Liver (tissue), 9 donors: Measurements from ENCODE around the gene COL23A1. TPM values are rescaled to one million over a fixed set of nuclear protein-coding genes. Genes with fewer than 3 reads are reported as not detected.

Experiments
- DNase-seq: peaks from one replicate; pipeline ENCODE4 v3.0.0-alpha.2; 2017; ENCODE audit warnings: low spot score
- H3K27ac ChIP-seq, 2 donors: one replicate each; pipeline ENCODE4 v1.7.0; 2013; ENCODE audit warnings: inconsistent platforms in 2 of 2, low read length in 2 of 2, control low read depth in 1 of 2, low read depth in 1 of 2, mild to moderate bottlenecking in 1 of 2
- H3K27me3 ChIP-seq, 4 donors: one replicate each; pipeline versions ENCODE4 v1.6.1 to v1.7.0; 2013; ENCODE audit warnings: low read length in 3 of 4, inconsistent platforms in 1 of 4, mild to moderate bottlenecking in 1 of 4, moderate library complexity in 1 of 4; ENCODE audit not compliant: control insufficient read depth in 4 of 4, insufficient read depth in 4 of 4
- H3K36me3 ChIP-seq, 4 donors: one replicate each; pipeline versions ENCODE4 v1.6.1 to v1.7.0; 2013; ENCODE audit warnings: low read length in 3 of 4, mild to moderate bottlenecking in 3 of 4, low read depth in 1 of 4, moderate library complexity in 1 of 4; ENCODE audit not compliant: control insufficient read depth in 4 of 4, insufficient read depth in 3 of 4
- H3K4me1 ChIP-seq, 4 donors: one replicate each; pipeline versions ENCODE4 v1.6.1 to v1.7.0; 2013; ENCODE audit warnings: low read length in 3 of 4, mild to moderate bottlenecking in 3 of 4, moderate library complexity in 1 of 4; ENCODE audit not compliant: control insufficient read depth in 4 of 4, insufficient read depth in 4 of 4
- H3K4me3 ChIP-seq, 3 donors: one replicate each; pipeline versions ENCODE4 v1.6.1 to v1.7.0; 2013; ENCODE audit warnings: low read length in 3 of 3, control low read depth in 1 of 3, low read depth in 1 of 3, mild to moderate bottlenecking in 1 of 3
- H3K9ac ChIP-seq, 2 donors: one replicate each; pipeline ENCODE4 v1.7.0; 2013; ENCODE audit warnings: low read length in 2 of 2, mild to moderate bottlenecking in 2 of 2, moderate library complexity in 2 of 2, control low read depth in 1 of 2, low read depth in 1 of 2
- H3K9me3 ChIP-seq, 4 donors: one replicate each; pipeline versions ENCODE4 v1.6.1 to v1.7.0; 2013; ENCODE audit warnings: low read length in 3 of 4; ENCODE audit not compliant: control insufficient read depth in 4 of 4
- EGR1 ChIP-seq, 2 donors: IDR thresholded peaks; 2 replicates each; pipeline ENCODE4 v1.6.1; 2016 to 2018; ENCODE audit warnings: antibody characterized with exemption in 2 of 2, low read depth in 2 of 2
- FOXA1 ChIP-seq: IDR thresholded peaks from 2 replicates; pipeline ENCODE4 v1.6.1; 2016; ENCODE audit warnings: antibody characterized with exemption
- FOXA2 ChIP-seq: IDR thresholded peaks from 2 replicates; pipeline ENCODE4 v1.6.1; 2016; ENCODE audit warnings: antibody characterized with exemption
- GABPA ChIP-seq, 2 donors: IDR thresholded peaks in 1 of 2; conservative IDR thresholded peaks in 1 of 2; 2 replicates each; pipeline ENCODE4 v1.6.1; 2016; ENCODE audit warnings: antibody characterized with exemption in 2 of 2, mild to moderate bottlenecking in 1 of 2, moderate library complexity in 1 of 2
- HNF4A ChIP-seq, 2 donors: conservative IDR thresholded peaks; 2 replicates each; pipeline ENCODE4 v1.6.1; 2016; ENCODE audit warnings: antibody characterized with exemption in 2 of 2, mild to moderate bottlenecking in 2 of 2
- HNF4G ChIP-seq: IDR thresholded peaks from 2 replicates; pipeline ENCODE4 v1.6.1; 2016; ENCODE audit warnings: antibody characterized with exemption
- JUND ChIP-seq, 2 donors: IDR thresholded peaks; 2 replicates each; pipeline ENCODE4 v1.6.1; 2016; ENCODE audit warnings: antibody characterized with exemption in 2 of 2
- NR2F2 ChIP-seq: IDR thresholded peaks from 2 replicates; pipeline ENCODE4 v1.6.1; 2016; ENCODE audit warnings: antibody characterized with exemption
- RXRA ChIP-seq, 2 donors: IDR thresholded peaks; 2 replicates each; pipeline ENCODE4 v1.6.1; 2017 to 2018; ENCODE audit warnings: antibody characterized with exemption in 2 of 2, mild to moderate bottlenecking in 1 of 2
- SP1 ChIP-seq: IDR thresholded peaks from 2 replicates; pipeline ENCODE4 v1.6.1; 2018; ENCODE audit warnings: antibody characterized with exemption, mild to moderate bottlenecking
- TAF1 ChIP-seq: conservative IDR thresholded peaks from 2 replicates; pipeline ENCODE4 v1.6.1; 2016; ENCODE audit warnings: antibody characterized with exemption, mild to moderate bottlenecking
- YY1 ChIP-seq: IDR thresholded peaks from 2 replicates; pipeline ENCODE4 v1.6.1; 2016; ENCODE audit warnings: antibody characterized with exemption, mild to moderate bottlenecking
- WGBS: extraction: QIAGEN DNeasy Blood & Tissue Kit; methylation state at CpG from one replicate; pipeline ENCODE4 v1.1.7; 2013; 5-methylcytosine and 5-hydroxymethylcytosine counted together
- polyA plus RNA-seq, 2 donors: library from polyadenylated mRNA; stranded (reverse) in 1 of 2; unstranded in 1 of 2; fragments of 200-250 nt in 1 of 2; fragments of >200 nt in 1 of 2; fragmentation: Nextera tagmentation in 1 of 2; extraction: Ambion mirVana in 1 of 2; gene quantifications; one replicate each; pipeline versions ENCODE4 v1.2.1 to v1.2.3, GENCODE V29; 2013 to 2015
- total RNA-seq, 2 donors: library from RNA; depleted of rRNA; stranded (reverse); fragments of >200 nt; gene quantifications; one replicate each; pipeline ENCODE4 v1.2.3, GENCODE V29; 2014
- TF ChIP-seq, protein P1 (sequence below): IDR thresholded peaks from 2 replicates; pipeline ENCODE4 v1.6.1; 2016; ENCODE audit warnings: antibody characterized with exemption
- TF ChIP-seq, protein P2 (sequence below): IDR thresholded peaks from 2 replicates; pipeline ENCODE4 v1.6.1; 2016; ENCODE audit warnings: antibody characterized with exemption
- TF ChIP-seq, protein P3 (sequence below): fragments of 150-350 bp; IDR thresholded peaks from 2 replicates; pipeline ENCODE4 v1.5.1; 2017; ENCODE audit warnings: improper control_type of control experiment, low read depth, low read length; ENCODE audit not compliant: missing input control
- TF ChIP-seq, protein P4 (sequence below): IDR thresholded peaks from 2 replicates; pipeline ENCODE4 v1.6.1; 2016; ENCODE audit warnings: antibody characterized with exemption
- donor health status: healthy.
- donor health status: healthy.
- donor health status: healthy.
- donor health status: healthy.
- donor health status: healthy.

COL23A1 gene
- total and polyA plus RNA-seq, 4 donors = 0.08 to 1.4 (median 0.27) TPM

DNA sequence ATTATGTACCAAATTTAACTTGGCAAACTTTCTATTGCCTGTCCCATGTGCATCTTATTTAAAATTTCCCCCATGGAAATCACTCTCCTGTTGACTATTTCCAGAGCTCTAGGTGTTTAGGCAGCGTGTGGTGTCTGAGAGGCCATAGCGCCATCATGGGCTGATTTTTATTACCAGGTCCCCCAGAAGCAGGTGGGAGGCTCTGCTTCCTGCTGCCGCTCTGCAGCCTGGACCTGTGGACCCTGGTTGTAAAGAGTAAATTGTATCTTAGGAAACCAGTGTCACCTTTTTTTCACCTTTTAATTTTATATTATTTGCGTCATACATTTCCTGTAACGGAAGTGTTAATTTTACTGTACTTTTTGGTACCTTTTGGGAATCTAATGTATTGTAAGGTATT, 379.5 kb downstream of the COL23A1 start:
- no peaks in the 10 kb centered on the region for H3K9me3 ChIP-seq
- WGBS = 85% methylated on average over 5 of the region's 5 CpGs
- no peaks in the 10 kb centered on the region for H3K27me3 ChIP-seq
- H3K4me3 ChIP-seq = no peak overlapping the region
- H3K36me3 ChIP-seq = peaks cover 29 to 87% (median 63%) of the 10 kb centered on the region in 4 donors
- no peak for DNase-seq
- no peak for TF ChIP-seq NR2F2
- TF ChIP-seq TAF1 = no peak
- TF ChIP-seq FOXA1 = no peak
- TF ChIP-seq, protein P1, sequence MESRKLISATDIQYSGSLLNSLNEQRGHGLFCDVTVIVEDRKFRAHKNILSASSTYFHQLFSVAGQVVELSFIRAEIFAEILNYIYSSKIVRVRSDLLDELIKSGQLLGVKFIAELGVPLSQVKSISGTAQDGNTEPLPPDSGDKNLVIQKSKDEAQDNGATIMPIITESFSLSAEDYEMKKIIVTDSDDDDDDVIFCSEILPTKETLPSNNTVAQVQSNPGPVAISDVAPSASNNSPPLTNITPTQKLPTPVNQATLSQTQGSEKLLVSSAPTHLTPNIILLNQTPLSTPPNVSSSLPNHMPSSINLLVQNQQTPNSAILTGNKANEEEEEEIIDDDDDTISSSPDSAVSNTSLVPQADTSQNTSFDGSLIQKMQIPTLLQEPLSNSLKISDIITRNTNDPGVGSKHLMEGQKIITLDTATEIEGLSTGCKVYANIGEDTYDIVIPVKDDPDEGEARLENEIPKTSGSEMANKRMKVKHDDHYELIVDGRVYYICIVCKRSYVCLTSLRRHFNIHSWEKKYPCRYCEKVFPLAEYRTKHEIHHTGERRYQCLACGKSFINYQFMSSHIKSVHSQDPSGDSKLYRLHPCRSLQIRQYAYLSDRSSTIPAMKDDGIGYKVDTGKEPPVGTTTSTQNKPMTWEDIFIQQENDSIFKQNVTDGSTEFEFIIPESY = no peak
- no peak overlapping the region for H3K27ac ChIP-seq
- no peak overlapping the region for H3K9ac ChIP-seq
- H3K4me1 ChIP-seq = peaks cover 27 to 63% (median 55%) of the 10 kb centered on the region in 4 donors

DNA sequence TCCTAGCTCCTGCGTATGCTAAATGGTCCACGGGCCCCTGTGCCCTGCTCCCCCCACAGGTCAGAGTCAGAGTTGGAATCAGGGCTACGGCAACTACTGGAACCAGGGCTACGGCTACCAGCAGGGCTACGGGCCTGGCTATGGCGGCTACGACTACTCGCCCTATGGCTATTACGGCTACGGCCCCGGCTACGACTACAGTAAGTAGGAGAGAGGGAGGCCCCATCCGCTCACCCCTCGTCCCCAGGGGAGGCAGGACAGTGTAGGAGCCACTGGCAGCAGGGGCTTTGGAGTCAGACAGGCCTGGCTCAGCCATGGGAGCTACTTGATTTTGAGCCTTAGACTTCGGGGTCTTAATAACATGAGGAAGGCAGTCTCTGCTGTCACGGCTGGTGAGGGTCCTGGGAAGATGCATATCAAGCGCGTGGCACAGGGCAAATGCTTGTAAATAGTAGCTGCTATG, 380.1 kb downstream of the COL23A1 start:
- Histone ChIP-seq H3K27me3 (no peaks in the 10 kb centered on the region), H3K36me3 (peaks cover 26 to 81% (median 57%) of the 10 kb centered on the region in 4 donors), H3K4me1 (peaks cover 21 to 61% (median 54%) of the 10 kb centered on the region in 4 donors), H3K9me3 (no peaks in the 10 kb centered on the region), H3K9ac (no peak overlapping the region), H3K27ac (no peak overlapping the region), H3K4me3 (no peak overlapping the region)
- TF ChIP-seq, protein P2, sequence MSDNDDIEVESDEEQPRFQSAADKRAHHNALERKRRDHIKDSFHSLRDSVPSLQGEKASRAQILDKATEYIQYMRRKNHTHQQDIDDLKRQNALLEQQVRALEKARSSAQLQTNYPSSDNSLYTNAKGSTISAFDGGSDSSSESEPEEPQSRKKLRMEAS = no peak
- TF ChIP-seq TAF1 (no peak), RXRA (IDR thresholded peaks at IDR 0.05) (no peak), NR2F2 (no peak), FOXA2 (no peak), HNF4G (no peak), HNF4A (conservative IDR thresholded peaks at IDR 0.05) (no peak), YY1 (no peak), GABPA (IDR thresholded peaks at IDR 0.05 in 1 of 2, conservative IDR thresholded peaks at IDR 0.05 in 1 of 2) (no peak), EGR1 (IDR thresholded peaks at IDR 0.05; ENCODE audit: low read depth in 2 of 2) (no peak), JUND (IDR thresholded peaks at IDR 0.05) (no peak), SP1 (no peak), FOXA1 (no peak)
- TF ChIP-seq, protein P3, sequence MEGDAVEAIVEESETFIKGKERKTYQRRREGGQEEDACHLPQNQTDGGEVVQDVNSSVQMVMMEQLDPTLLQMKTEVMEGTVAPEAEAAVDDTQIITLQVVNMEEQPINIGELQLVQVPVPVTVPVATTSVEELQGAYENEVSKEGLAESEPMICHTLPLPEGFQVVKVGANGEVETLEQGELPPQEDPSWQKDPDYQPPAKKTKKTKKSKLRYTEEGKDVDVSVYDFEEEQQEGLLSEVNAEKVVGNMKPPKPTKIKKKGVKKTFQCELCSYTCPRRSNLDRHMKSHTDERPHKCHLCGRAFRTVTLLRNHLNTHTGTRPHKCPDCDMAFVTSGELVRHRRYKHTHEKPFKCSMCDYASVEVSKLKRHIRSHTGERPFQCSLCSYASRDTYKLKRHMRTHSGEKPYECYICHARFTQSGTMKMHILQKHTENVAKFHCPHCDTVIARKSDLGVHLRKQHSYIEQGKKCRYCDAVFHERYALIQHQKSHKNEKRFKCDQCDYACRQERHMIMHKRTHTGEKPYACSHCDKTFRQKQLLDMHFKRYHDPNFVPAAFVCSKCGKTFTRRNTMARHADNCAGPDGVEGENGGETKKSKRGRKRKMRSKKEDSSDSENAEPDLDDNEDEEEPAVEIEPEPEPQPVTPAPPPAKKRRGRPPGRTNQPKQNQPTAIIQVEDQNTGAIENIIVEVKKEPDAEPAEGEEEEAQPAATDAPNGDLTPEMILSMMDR = no peak
- TF ChIP-seq, protein P1 = no peak
- TF ChIP-seq, protein P4, sequence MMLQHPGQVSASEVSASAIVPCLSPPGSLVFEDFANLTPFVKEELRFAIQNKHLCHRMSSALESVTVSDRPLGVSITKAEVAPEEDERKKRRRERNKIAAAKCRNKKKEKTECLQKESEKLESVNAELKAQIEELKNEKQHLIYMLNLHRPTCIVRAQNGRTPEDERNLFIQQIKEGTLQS = no peak
- 94% methylated on average over 18 of the region's 18 CpGs for WGBS
- no peak for DNase-seq
